H1 (cell line): ENCODE measurements around the gene STARD13. TPM values are rescaled to one million over a fixed set of nuclear protein-coding genes. Genes with fewer than 3 reads are reported as not detected.

Experiments used
- CTCF ChIA-PET: fragments of 300-600 bp; sonication (Branson Sonifier 250); formaldehyde crosslinking; loops from one replicate; lab custom pipeline; 2021; ENCODE audit not compliant: partially characterized antibody; lab: Charles Lee
- POLR2A ChIA-PET: fragments of 300-600 bp; sonication (Branson Sonifier 250); formaldehyde crosslinking; loops from one replicate; lab custom pipeline; 2021; ENCODE audit warnings: inconsistent platforms; ENCODE audit not compliant: partially characterized antibody; lab: Charles Lee
- DNase-seq, 2 experiments: peaks; one replicate each; pipeline versions ENCODE4 v3.0.0 to v3.0.0-alpha.2; 2010 to 2022; ENCODE audit warnings: low spot score in 2 of 2, low read depth in 1 of 2, mixed read lengths in 1 of 2
- FAIRE-seq: peaks from 2 replicates; lab custom pipeline; 2011; peaks lifted over from hg19 to GRCh38; lab: Jason Lieb, UNC
- H2AFZ ChIP-seq: 2 replicates; pipeline ENCODE4 v1.8.1; 2012; ENCODE audit warnings: low read length, inconsistent platforms
- H2AK5ac ChIP-seq: 2 replicates; pipeline ENCODE4 v1.6.1; 2013; ENCODE audit warnings: low read depth, low read length
- H2BK120ac ChIP-seq: replicated peaks from 2 replicates; pipeline ENCODE3; 2013; ENCODE audit warnings: low read depth, low read length, inconsistent platforms
- H2BK12ac ChIP-seq: 2 replicates; pipeline ENCODE4 v1.6.1; 2013; ENCODE audit warnings: low read depth, low read length
- H2BK15ac ChIP-seq: 2 replicates; pipeline ENCODE4 v1.6.1; 2013; ENCODE audit warnings: low read length
- H2BK20ac ChIP-seq: 2 replicates; pipeline ENCODE4 v1.6.1; 2013; ENCODE audit warnings: low read length
- H2BK5ac ChIP-seq: 2 replicates; pipeline ENCODE4 v1.6.1; 2013; ENCODE audit warnings: low read depth, low read length
- H3K14ac ChIP-seq: 2 replicates; pipeline ENCODE4 v1.6.1; 2013; ENCODE audit warnings: inconsistent platforms; ENCODE audit not compliant: insufficient read length
- H3K18ac ChIP-seq: 2 replicates; pipeline ENCODE4 v1.6.1; 2013; ENCODE audit warnings: low read length; ENCODE audit errors: extremely low read depth
- H3K23ac ChIP-seq: 2 replicates; pipeline ENCODE4 v1.6.1; 2013; ENCODE audit warnings: inconsistent platforms; ENCODE audit not compliant: insufficient read length
- H3K23me2 ChIP-seq: 2 replicates; pipeline ENCODE4 v1.6.1; 2013; ENCODE audit warnings: low read depth, low read length
- H3K27ac ChIP-seq: 2 replicates; pipeline ENCODE4 v1.6.1; 2011; ENCODE audit warnings: low read depth, low read length, inconsistent platforms
- H3K27me3 ChIP-seq, 4 experiments: replicated peaks in 1 of 4; 1 replicate in 1 of 4; 2 replicates in 3 of 4; pipeline versions ENCODE4 v1.6.1 to v1.8.1; 2011 to 2013; ENCODE audit warnings: low read length in 3 of 4, mild to moderate bottlenecking in 3 of 4, inconsistent platforms in 2 of 4, mixed read lengths in 2 of 4, moderate library complexity in 1 of 4; ENCODE audit not compliant: control insufficient read depth in 3 of 4, insufficient read depth in 3 of 4; ENCODE audit errors: extremely low read depth in 1 of 4
- H3K36me3 ChIP-seq, 4 experiments: 2 replicates each; pipeline versions ENCODE4 v1.6.1 to v1.8.1; 2011 to 2013; ENCODE audit warnings: mild to moderate bottlenecking in 4 of 4, low read length in 3 of 4, moderate library complexity in 2 of 4, control low read depth in 1 of 4, inconsistent platforms in 1 of 4; ENCODE audit not compliant: insufficient read depth in 4 of 4, control insufficient read depth in 2 of 4
- H3K4ac ChIP-seq: replicated peaks from 2 replicates; pipeline ENCODE3; 2013; ENCODE audit warnings: low read length, low read depth, mixed read lengths, inconsistent platforms; ENCODE audit not compliant: insufficient read length
- H3K4me1 ChIP-seq, 4 experiments: replicated peaks in 1 of 4; 1 replicate in 1 of 4; 2 replicates in 3 of 4; pipeline versions ENCODE4 v1.6.1 to v1.8.1; 2011 to 2013; ENCODE audit warnings: low read length in 3 of 4, inconsistent platforms in 2 of 4, mixed read lengths in 1 of 4; ENCODE audit not compliant: insufficient read depth in 4 of 4, control insufficient read depth in 3 of 4
- H3K4me2 ChIP-seq, 2 experiments: 2 replicates each; pipeline versions ENCODE4 v1.6.1 to v1.8.1; 2011 to 2013; ENCODE audit warnings: low read depth in 2 of 2, low read length in 2 of 2, control low read depth in 1 of 2, inconsistent platforms in 1 of 2, mild to moderate bottlenecking in 1 of 2; ENCODE audit not compliant: insufficient read depth in 1 of 2
- H3K4me3 ChIP-seq, 4 experiments: fragments of 200-600, 300-600 bp in 1 of 4; sonication (generic), shearing (Covaris generic), sonication (Bioruptor Twin) in 1 of 4; 2 replicates each; pipeline versions ENCODE4 v1.5.1 to v1.8.1; 2011 to 2016; ENCODE audit warnings: low read length in 4 of 4, low read depth in 3 of 4, control low read depth in 2 of 4, inconsistent platforms in 2 of 4, mild to moderate bottlenecking in 2 of 4, mixed read lengths in 1 of 4, moderate library complexity in 1 of 4; ENCODE audit not compliant: insufficient read depth in 2 of 4; ENCODE audit errors: extremely low read depth in 1 of 4
- H3K56ac ChIP-seq: replicated peaks from 2 replicates; pipeline ENCODE3; 2013; ENCODE audit warnings: low read depth, mild to moderate bottlenecking, mixed read lengths, low read length, inconsistent platforms; ENCODE audit not compliant: insufficient read length
- H3K79me1 ChIP-seq: 2 replicates; pipeline ENCODE4 v1.6.1; 2013; ENCODE audit warnings: low read depth, low read length, control low read depth
- H3K79me2 ChIP-seq, 2 experiments: 2 replicates each; pipeline versions ENCODE4 v1.6.1 to v1.8.1; 2012 to 2013; ENCODE audit warnings: low read length in 2 of 2, mild to moderate bottlenecking in 2 of 2, inconsistent platforms in 1 of 2; ENCODE audit not compliant: insufficient read depth in 2 of 2, control insufficient read depth in 1 of 2
- H3K9ac ChIP-seq, 4 experiments: replicated peaks in 1 of 4; 1 replicate in 1 of 4; 2 replicates in 3 of 4; pipeline versions ENCODE4 v1.6.1 to v1.8.1; 2011 to 2013; ENCODE audit warnings: low read depth in 3 of 4, low read length in 3 of 4, control low read depth in 2 of 4, mild to moderate bottlenecking in 2 of 4, moderate library complexity in 2 of 4, inconsistent platforms in 1 of 4; ENCODE audit errors: extremely low read depth in 1 of 4
- H3K9me3 ChIP-seq, 2 experiments: 2 replicates each; pipeline versions ENCODE4 v1.6.1 to v1.8.1; 2012 to 2013; ENCODE audit warnings: mild to moderate bottlenecking in 2 of 2, moderate library complexity in 2 of 2, control low read depth in 1 of 2, inconsistent platforms in 1 of 2, low read depth in 1 of 2, low read length in 1 of 2, mixed read lengths in 1 of 2; ENCODE audit not compliant: insufficient read depth in 2 of 2
- H4K20me1 ChIP-seq, 2 experiments: replicated peaks in 1 of 2; 2 replicates each; pipeline versions ENCODE3 to v1.8.1; 2011 to 2013; ENCODE audit warnings: inconsistent platforms in 2 of 2, low read length in 2 of 2, mild to moderate bottlenecking in 1 of 2; ENCODE audit not compliant: insufficient read depth in 2 of 2, control insufficient read depth in 1 of 2
- H4K5ac ChIP-seq: 2 replicates; pipeline ENCODE4 v1.6.1; 2013; ENCODE audit warnings: low read length, low read depth, mixed read lengths, inconsistent platforms; ENCODE audit not compliant: insufficient read length
- H4K8ac ChIP-seq: 2 replicates; pipeline ENCODE4 v1.8.0; 2013; ENCODE audit warnings: mild to moderate bottlenecking, moderate library complexity, low read length, inconsistent platforms; ENCODE audit not compliant: insufficient read depth; ENCODE audit errors: extremely low read depth
- H4K91ac ChIP-seq: replicated peaks from 2 replicates; pipeline ENCODE3; 2013; ENCODE audit warnings: low read length, mixed read lengths, inconsistent platforms; ENCODE audit not compliant: insufficient read length
- HDAC6 ChIP-seq: IDR thresholded peaks from one replicate; pipeline ENCODE4 v1.7.1; 2012; ENCODE audit warnings: low read depth, mild to moderate bottlenecking, inconsistent platforms, low read length, moderate library complexity
- MAFK ChIP-seq: IDR thresholded peaks from 2 replicates; pipeline ENCODE4 v1.6.1; 2012; ENCODE audit warnings: low read depth, mild to moderate bottlenecking, improper control_type of control experiment, low read length
- RAD21 ChIP-seq, 2 experiments: IDR thresholded peaks in 1 of 2; conservative IDR thresholded peaks in 1 of 2; 2 replicates each; pipeline ENCODE4 v1.6.1; 2011; ENCODE audit warnings: low read depth in 2 of 2, low read length in 2 of 2, improper control_type of control experiment in 1 of 2, inconsistent platforms in 1 of 2, mild to moderate bottlenecking in 1 of 2, moderate library complexity in 1 of 2
- WGBS, 2 experiments: shearing (Covaris generic) in 1 of 2; methylation state at CpG; one replicate each; pipeline versions ENCODE4 v1.1.6 to v1.1.7; 2013 to 2015; ENCODE audit warnings: low lambda C conversion rate in 2 of 2, mixed read lengths in 2 of 2, inconsistent platforms in 1 of 2, low coverage in 1 of 2, missing lambda C conversion rate in 1 of 2; ENCODE audit not compliant: insufficient replicate concordance in 2 of 2, insufficient coverage in 1 of 2, insufficient read length in 1 of 2; ENCODE audit errors: extremely low coverage in 1 of 2, missing lambda C conversion rate in 1 of 2; 5-methylcytosine and 5-hydroxymethylcytosine counted together
- polyA plus RNA-seq, 7 experiments: library from polyadenylated mRNA; depleted of rRNA in 3 of 7; stranded (reverse) in 5 of 7; unstranded in 2 of 7; fragments of >200 nt in 5 of 7; fragments of 200-250 nt in 2 of 7; gene quantifications; 1 replicate in 5 of 7; 2 replicates in 1 of 7; 4 replicates in 1 of 7; pipeline versions ENCODE4 v1.2.1 to v1.2.3, GENCODE V29; 2011 to 2013; ENCODE audit warnings: missing spikeins in 2 of 7, mixed read lengths in 2 of 7
- total RNA-seq: library from RNA; stranded (reverse); fragmentation: NEBNext Ultra II Directional; extraction: Animal tissue kit (Norgen Biotek cat#: 25700); gene quantifications from 2 replicates; pipeline ENCODE4 v1.2.1, GENCODE V29; 2021
- TF ChIP-seq, protein P1 (sequence below), 3 experiments: IDR thresholded peaks; 1 replicate in 2 of 3; 2 replicates in 1 of 3; pipeline versions ENCODE4 v1.5.1 to v1.6.1; 2011; ENCODE audit warnings: low read length in 3 of 3, mild to moderate bottlenecking in 3 of 3, inconsistent platforms in 2 of 3, low read depth in 1 of 3, moderate library complexity in 1 of 3; ENCODE audit not compliant: insufficient read depth in 1 of 3; ENCODE audit errors: control extremely low read depth in 1 of 3

STARD13 gene
- total and polyA plus RNA-seq, 2 of the 8 experiments (the other 6 are each of a cell fraction or from before 2014, with no cell fraction given), result 0.82 to 2.9 TPM

DNA sequence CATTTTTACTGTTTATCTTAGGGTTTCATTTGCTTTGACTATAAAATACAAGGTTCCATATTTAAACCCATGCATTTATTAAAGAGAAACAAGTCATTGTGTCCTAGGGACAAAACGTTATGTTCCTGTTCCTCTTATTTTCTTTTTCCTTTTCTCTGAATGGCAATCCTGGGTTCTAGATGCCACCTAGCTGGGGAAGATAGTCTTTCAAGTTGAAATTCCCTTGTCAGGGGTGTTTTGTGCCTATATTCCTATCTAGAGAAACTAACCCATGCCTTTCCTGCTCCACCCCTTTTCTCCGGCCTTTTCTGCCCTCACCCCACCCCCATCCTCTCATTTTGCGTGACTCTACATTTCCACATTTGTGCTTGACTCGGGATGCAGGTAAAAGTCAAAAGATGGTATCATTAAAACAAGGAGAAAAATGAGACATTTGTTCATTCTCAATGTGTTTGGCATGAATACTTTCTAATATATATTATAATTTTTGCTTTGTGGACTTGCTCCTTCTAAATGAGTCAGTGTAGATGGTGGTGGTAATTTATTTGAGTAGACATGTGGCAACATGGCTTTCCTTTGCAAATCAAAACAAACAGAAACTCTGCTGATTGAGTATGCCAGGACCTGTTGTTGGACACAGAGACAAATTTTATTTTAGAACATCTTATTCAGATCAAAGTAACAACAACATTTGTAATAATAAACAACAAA, 26.8 kb upstream of the STARD13 start:
- H2BK12ac ChIP-seq, result no peak overlapping the region
- H2BK20ac ChIP-seq, result no peak overlapping the region
- no peaks in the 10 kb centered on the region for H4K20me1 ChIP-seq
- ChIA-PET CTCF (interaction anchor here (0.9 kb wide), 1 partner anchor 83 kb away, joined by 3 read pairs; no protein-coding TSS in a partner anchor), POLR2A (no interaction called here)
- no peaks in the 10 kb centered on the region for H3K9me3 ChIP-seq
- FAIRE-seq, result no peak
- TF ChIP-seq RAD21 (IDR thresholded peaks at IDR 0.05 in 1 of 2, conservative IDR thresholded peaks at IDR 0.05 in 1 of 2; ENCODE audit: low read depth in 2 of 2, low read length in 2 of 2), result peak; percentile 53 to 60
- TF ChIP-seq, protein P1, sequence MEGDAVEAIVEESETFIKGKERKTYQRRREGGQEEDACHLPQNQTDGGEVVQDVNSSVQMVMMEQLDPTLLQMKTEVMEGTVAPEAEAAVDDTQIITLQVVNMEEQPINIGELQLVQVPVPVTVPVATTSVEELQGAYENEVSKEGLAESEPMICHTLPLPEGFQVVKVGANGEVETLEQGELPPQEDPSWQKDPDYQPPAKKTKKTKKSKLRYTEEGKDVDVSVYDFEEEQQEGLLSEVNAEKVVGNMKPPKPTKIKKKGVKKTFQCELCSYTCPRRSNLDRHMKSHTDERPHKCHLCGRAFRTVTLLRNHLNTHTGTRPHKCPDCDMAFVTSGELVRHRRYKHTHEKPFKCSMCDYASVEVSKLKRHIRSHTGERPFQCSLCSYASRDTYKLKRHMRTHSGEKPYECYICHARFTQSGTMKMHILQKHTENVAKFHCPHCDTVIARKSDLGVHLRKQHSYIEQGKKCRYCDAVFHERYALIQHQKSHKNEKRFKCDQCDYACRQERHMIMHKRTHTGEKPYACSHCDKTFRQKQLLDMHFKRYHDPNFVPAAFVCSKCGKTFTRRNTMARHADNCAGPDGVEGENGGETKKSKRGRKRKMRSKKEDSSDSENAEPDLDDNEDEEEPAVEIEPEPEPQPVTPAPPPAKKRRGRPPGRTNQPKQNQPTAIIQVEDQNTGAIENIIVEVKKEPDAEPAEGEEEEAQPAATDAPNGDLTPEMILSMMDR (IDR thresholded peaks at IDR 0.05; ENCODE audit: control extremely low read depth in 1 of 3, insufficient read depth in 1 of 3, low read depth in 1 of 3, low read length in 3 of 3), result peak in 2 of 3 experiments; percentile 14 to 27; a peak in 2 of 4 replicates
- no peak for TF ChIP-seq MAFK
- no peak for TF ChIP-seq HDAC6
- no peak overlapping the region for H4K8ac ChIP-seq
- no peak overlapping the region for H3K9ac ChIP-seq
- H2BK5ac ChIP-seq, result no peak overlapping the region
- no peak overlapping the region for H3K4ac ChIP-seq
- H4K91ac ChIP-seq, result no peak overlapping the region
- no peaks in the 10 kb centered on the region for H3K27me3 ChIP-seq
- WGBS, 2 experiments, result 83% methylated on average over 4 of the region's 4 CpGs; no CpG with 5 or more reads in 1 of the 2 experiments
- H3K79me1 ChIP-seq, result no peaks in the 10 kb centered on the region
- no peaks in the 10 kb centered on the region for H3K36me3 ChIP-seq
- no peak overlapping the region for H3K27ac ChIP-seq
- DNase-seq, result no peak
- no peak overlapping the region for H3K4me3 ChIP-seq
- H2AK5ac ChIP-seq, result no peak overlapping the region
- H3K79me2 ChIP-seq, result no peaks in the 10 kb centered on the region
- H3K4me2 ChIP-seq, result no peak overlapping the region
- no peak overlapping the region for H4K5ac ChIP-seq
- H3K14ac ChIP-seq, result no peak overlapping the region
- no peak overlapping the region for H2BK15ac ChIP-seq
- no peaks in the 10 kb centered on the region for H3K4me1 ChIP-seq
- H2BK120ac ChIP-seq, result no peak overlapping the region
- no peak overlapping the region for H3K18ac ChIP-seq
- H3K23ac ChIP-seq, result no peak overlapping the region
- H2AFZ ChIP-seq, result no peak overlapping the region
- H3K23me2 ChIP-seq, result no peaks in the 10 kb centered on the region
- H3K56ac ChIP-seq, result no peak overlapping the region
